HG03103 (cell line): ENCODE measurements around the gene LARP4B.

Source experiments
- ATAC-seq: cut with Tn5 transposase; IDR thresholded peaks from one replicate; pipeline ENCODE4 v1.9.1; 2021; ENCODE audit warnings: low read depth; ENCODE audit not compliant: unreplicated experiment

The LARP4B gene

GRCh38 chr10:927131-927530 is 4.4 kb downstream of the LARP4B start:
- no peak for ATAC-seq

- ATAC-seq, result no peak
Observed at GRCh38 chr10:926075-926698, 5.3 kb downstream of the LARP4B start.

GRCh38 chr10:924524-924859 is 7.0 kb downstream of the LARP4B start:
- ATAC-seq, result no peak

- no peak for ATAC-seq
Observed at GRCh38 chr10:923844-924523, 7.5 kb downstream of the LARP4B start.

GRCh38 chr10:921471-922414 is 9.8 kb downstream of the LARP4B start:
- no peak for ATAC-seq

- ATAC-seq, result no peak
Observed at GRCh38 chr10:920450-920849, 11.1 kb downstream of the LARP4B start.

- ATAC-seq, result no peak
Observed at GRCh38 chr10:919481-919880, 12.0 kb downstream of the LARP4B start.

- no peak for ATAC-seq
Observed at GRCh38 chr10:917999-918398, 13.5 kb downstream of the LARP4B start.

GRCh38 chr10:917416-917720 is 14.1 kb downstream of the LARP4B start:
- no peak for ATAC-seq

GRCh38 chr10:916716-917415 is 14.6 kb downstream of the LARP4B start:
- ATAC-seq, result no peak

- ATAC-seq, result no peak
Observed at GRCh38 chr10:909831-910230, 21.7 kb downstream of the LARP4B start.

GRCh38 chr10:905972-906371 is 25.5 kb downstream of the LARP4B start:
- no peak for ATAC-seq

GRCh38 chr10:905503-905902 is 26.0 kb downstream of the LARP4B start:
- no peak for ATAC-seq

GRCh38 chr10:904403-904802 is 27.1 kb downstream of the LARP4B start:
- ATAC-seq, result no peak

GRCh38 chr10:898141-898540 is 33.4 kb downstream of the LARP4B start:
- no peak for ATAC-seq

GRCh38 chr10:896982-897381 is 34.5 kb downstream of the LARP4B start:
- ATAC-seq, result no peak

GRCh38 chr10:895324-895723 is 36.2 kb downstream of the LARP4B start:
- ATAC-seq, result no peak

GRCh38 chr10:878895-879294 is 52.6 kb downstream of the LARP4B start:
- ATAC-seq, result no peak

- ATAC-seq, result no peak
Observed at GRCh38 chr10:878333-878759, 53.2 kb downstream of the LARP4B start.

GRCh38 chr10:876438-876837 is 55.1 kb downstream of the LARP4B start:
- no peak for ATAC-seq

- ATAC-seq, result no peak
Observed at GRCh38 chr10:873020-873419, 58.5 kb downstream of the LARP4B start.
